Testis (tissue), 3 donors: Measurements from ENCODE around the gene RABEPK. TPM values are rescaled to one million over a fixed set of nuclear protein-coding genes. Genes with fewer than 3 reads are reported as not detected.
"Not testable (repeated sequence)": the region's sequence is repeated elsewhere in the genome, so short reads cannot be mapped to it uniquely, and the experiment has no call there.

Experiments used
- DNase-seq: peaks from one replicate; pipeline ENCODE4 v3.0.0-alpha.2; 2019
- H3K27ac ChIP-seq, 2 donors: fragments of 200-600 bp; sonication (generic); one replicate each; pipeline ENCODE4 v1.5.1; 2019
- H3K27me3 ChIP-seq: fragments of 200-600 bp; sonication (generic); one replicate; pipeline ENCODE4 v1.5.1; 2019
- H3K36me3 ChIP-seq: fragments of 200-600 bp; sonication (generic); one replicate; pipeline ENCODE4 v1.5.1; 2017; ENCODE audit warnings: low read depth; ENCODE audit errors: missing control alignments
- H3K4me1 ChIP-seq: fragments of 200-600 bp; sonication (generic); one replicate; pipeline ENCODE4 v1.5.1; 2019
- H3K4me3 ChIP-seq, 2 donors: fragments of 200-600 bp; sonication (generic); one replicate each; pipeline ENCODE4 v1.5.1; 2017 to 2019
- H3K9me3 ChIP-seq: fragments of 200-600 bp; sonication (generic); one replicate; pipeline ENCODE4 v1.5.1; 2017
- CTCF ChIP-seq, 3 experiments: fragments of 450-650 bp in 2 of 3; fragments of 200-600 bp in 1 of 3; sonication (generic) in 1 of 3; IDR thresholded peaks; one replicate each; pipeline ENCODE4 v1.5.1; 2016 to 2019; ENCODE audit warnings: antibody characterized with exemption in 3 of 3, mild to moderate bottlenecking in 2 of 3, moderate library complexity in 1 of 3
- POLR2A ChIP-seq: fragments of 450-650 bp; IDR thresholded peaks from one replicate; pipeline ENCODE4 v1.6.1; 2017; ENCODE audit warnings: antibody characterized with exemption, mild to moderate bottlenecking, moderate library complexity
- WGBS, 2 donors: methylation state at CpG; one replicate each; pipeline ENCODE4 v1.1.5; 2018; 5-methylcytosine and 5-hydroxymethylcytosine counted together
- intact Hi-C: fragments of 100-400 bp; cut with DNase I; formaldehyde crosslinking; loops from one replicate; pipeline ENCODE4 v1.15.1; 2023; ENCODE audit warnings: low total_unique reads
- polyA plus RNA-seq: library from polyadenylated mRNA; stranded (reverse); fragments of 350-450 nt; fragmentation: Illumina TruSeq; extraction: RNeasy Lipid Tissue Mini Kit (QIAGEN cat#74804); gene quantifications from one replicate; pipeline ENCODE4 v1.2.3, GENCODE V29; 2014; ENCODE audit warnings: low read depth, low replicate concordance; ENCODE audit not compliant: insufficient read depth
- total RNA-seq, 2 donors: library from RNA; depleted of rRNA; stranded (reverse); fragments of >200 nt; gene quantifications; one replicate each; pipeline ENCODE4 v1.2.3, GENCODE V29; 2016

Gene RABEPK
- total and polyA plus RNA-seq, 3 donors from 2014 or later, result 18.5 to 30.1 (median 20.2) TPM

- intact Hi-C loops, result no loop called here
- TF ChIP-seq POLR2A (no peak), CTCF (IDR thresholded peaks at IDR 0.05) (no peak)
Measured at GRCh38 chr9:125218621-125219020, 18.3 kb downstream of the RABEPK start.

GRCh38 chr9:125224858-125225257 is 24.5 kb downstream of the RABEPK start:
- H3K4me1 ChIP-seq, intact Hi-C loops, H3K36me3 ChIP-seq, H3K27me3 ChIP-seq, DNase-seq, H3K9me3 ChIP-seq, H3K4me3 ChIP-seq, H3K27ac ChIP-seq: not testable (repeated sequence)

More at GRCh38 chr9:125218621-125219020, 18.3 kb downstream of the RABEPK start:
- Histone ChIP-seq H3K4me3 (no peak overlapping the region), H3K4me1 (no peaks in the 10 kb centered on the region), H3K27ac (no peak overlapping the region), H3K27me3 (no peaks in the 10 kb centered on the region), H3K9me3 (no peaks in the 10 kb centered on the region), H3K36me3 (no peaks in the 10 kb centered on the region)
- WGBS, 2 donors, result 86 to 98% methylated on average over 3 of the region's 3 CpGs
- DNase-seq, result no peak

- intact Hi-C loops, result no loop called here
- no peak for TF ChIP-seq CTCF (IDR thresholded peaks at IDR 0.05)
- TF ChIP-seq POLR2A, result no peak
- no peaks in the 10 kb centered on the region for H3K4me1 ChIP-seq
- H3K27ac ChIP-seq, result no peak overlapping the region
- H3K9me3 ChIP-seq, result no peaks in the 10 kb centered on the region
- H3K27me3 ChIP-seq, result no peaks in the 10 kb centered on the region
- 89 to 94% methylated on average over 6 of the region's 6 CpGs for WGBS, 2 donors
- no peak overlapping the region for H3K4me3 ChIP-seq
- DNase-seq, result no peak
- no peaks in the 10 kb centered on the region for H3K36me3 ChIP-seq
Measured at GRCh38 chr9:125227761-125228160, 27.4 kb downstream of the RABEPK start.

GRCh38 chr9:125233678-125234077 is 33.3 kb downstream of the RABEPK start:
- H3K27ac ChIP-seq, result no peak overlapping the region
- intact Hi-C loops, result no loop called here
- TF ChIP-seq POLR2A (no peak), CTCF (IDR thresholded peaks at IDR 0.05) (no peak)
- H3K4me3 ChIP-seq, result no peak overlapping the region
- peaks cover 4% of the 10 kb centered on the region for H3K36me3 ChIP-seq
- no peaks in the 10 kb centered on the region for H3K9me3 ChIP-seq
- 72 to 76% methylated on average over 3 of the region's 3 CpGs for WGBS, 2 donors
- no peaks in the 10 kb centered on the region for H3K27me3 ChIP-seq
- DNase-seq, result no peak
- H3K4me1 ChIP-seq, result peaks cover 19% of the 10 kb centered on the region

GRCh38 chr9:125234099-125234498 is 33.8 kb downstream of the RABEPK start:
- 93 to 94% methylated on average over 8 of the region's 8 CpGs for WGBS, 2 donors
- intact Hi-C loops, result not testable (repeated sequence)

GRCh38 chr9:125235804-125236519 is 35.6 kb downstream of the RABEPK start:
- no peak overlapping the region for H3K4me3 ChIP-seq
- no peaks in the 10 kb centered on the region for H3K9me3 ChIP-seq
- H3K36me3 ChIP-seq, result peaks cover 4% of the 10 kb centered on the region
- no peak for DNase-seq
- H3K27me3 ChIP-seq, result no peaks in the 10 kb centered on the region
- intact Hi-C loops, result no loop called here
- WGBS, 2 donors, result 63 to 65% methylated on average over 5 of the region's 5 CpGs
- H3K4me1 ChIP-seq, result peaks cover 34% of the 10 kb centered on the region
- no peak for TF ChIP-seq CTCF (IDR thresholded peaks at IDR 0.05)
- no peak overlapping the region for H3K27ac ChIP-seq

More at GRCh38 chr9:125234099-125234498, 33.8 kb downstream of the RABEPK start:
- not testable (repeated sequence) for H3K4me3 ChIP-seq, H3K27me3 ChIP-seq, H3K9me3 ChIP-seq, H3K36me3 ChIP-seq, DNase-seq, H3K27ac ChIP-seq
- H3K4me1 ChIP-seq, result peaks cover 23% of the 10 kb centered on the region

GRCh38 chr9:125236520-125237159 is 36.3 kb downstream of the RABEPK start:
- H3K36me3 ChIP-seq, H3K27ac ChIP-seq, H3K27me3 ChIP-seq, H3K9me3 ChIP-seq, intact Hi-C loops, H3K4me3 ChIP-seq: not testable (repeated sequence)
- peak; percentile 23 for DNase-seq
- WGBS, 2 donors, result 72 to 82% methylated on average over 5 of the region's 5 CpGs
- H3K4me1 ChIP-seq, result peaks cover 34% of the 10 kb centered on the region
